Subcutaneous adipose tissue (tissue), 4 donors: ENCODE results near the gene NT5C3A. TPM values are rescaled to one million over a fixed set of nuclear protein-coding genes. Genes with fewer than 3 reads are reported as not detected.

ENCODE experiments used
- CTCF ChIP-seq: fragments of 450-650 bp; IDR thresholded peaks from one replicate; pipeline ENCODE4 v1.5.1; 2016; ENCODE audit warnings: low read depth, mild to moderate bottlenecking, control low read depth, antibody characterized with exemption, moderate library complexity
- total RNA-seq, 4 donors: library from RNA; depleted of rRNA; stranded (reverse); fragments of >200 nt; gene quantifications; one replicate each; pipeline ENCODE4 v1.1.0, GENCODE V29; 2016

The NT5C3A gene
- 10 to 100 TPM; 24.9 to 32.0 (median 27.1) TPM for total RNA-seq

- TF ChIP-seq CTCF = no peak
Measured at GRCh38 chr7:33062023-33062781, at the start of gene NT5C3A. Gene NT5C3A, minus strand, starts transcription at chr7:33062776. Its CDS starts 71 bp downstream, at chr7:33062705.

GRCh38 chr7:33111614-33112013 is 49.0 kb upstream of the NT5C3A start:
- TF ChIP-seq CTCF = no peak

- TF ChIP-seq CTCF = no peak
Measured at GRCh38 chr7:33109758-33110238, 47.2 kb upstream of the NT5C3A start.

GRCh38 chr7:33109005-33109757 is 46.6 kb upstream of the NT5C3A start, which contains the start of gene RP9:
Gene RP9, minus strand, starts transcription at chr7:33109404. Its CDS starts 32 bp downstream, at chr7:33109372.
- TF ChIP-seq CTCF = no peak

GRCh38 chr7:33108554-33109004 is 46.0 kb upstream of the NT5C3A start:
- TF ChIP-seq CTCF = no peak

GRCh38 chr7:33107136-33108066 is 44.8 kb upstream of the NT5C3A start:
- TF ChIP-seq CTCF = no peak
